Spleen (tissue), 11 donors: ENCODE results near the gene ST7. TPM values are rescaled to one million over a fixed set of nuclear protein-coding genes. Genes with fewer than 3 reads are reported as not detected.

Experiments
- DNase-seq: peaks from one replicate; pipeline ENCODE4 v3.0.0-alpha.2; 2020
- H3K27ac ChIP-seq, 8 donors: fragments of 200-600 bp; sonication (generic) in 7 of 8; 1 replicate in 4 of 8; 2 replicates in 4 of 8; pipeline versions ENCODE4 v1.5.0 to v1.8.0; 2016 to 2021; ENCODE audit warnings: inconsistent platforms in 4 of 8, mild to moderate bottlenecking in 4 of 8, moderate library complexity in 1 of 8
- H3K27me3 ChIP-seq, 7 donors: fragments of 200-600 bp; sonication (generic) in 6 of 7; replicated peaks in 1 of 7; 1 replicate in 4 of 7; 2 replicates in 3 of 7; pipeline versions ENCODE4 v1.5.0 to v1.8.0; 2016 to 2021; ENCODE audit warnings: inconsistent platforms in 3 of 7, mild to moderate bottlenecking in 1 of 7
- H3K36me3 ChIP-seq, 6 donors: fragments of 200-600 bp; sonication (generic) in 5 of 6; 1 replicate in 4 of 6; 2 replicates in 2 of 6; pipeline versions ENCODE4 v1.5.0 to v1.8.0; 2016 to 2021; ENCODE audit warnings: inconsistent platforms in 2 of 6
- H3K4me1 ChIP-seq, 6 donors: fragments of 200-600 bp; sonication (generic) in 5 of 6; 1 replicate in 3 of 6; 2 replicates in 3 of 6; pipeline versions ENCODE4 v1.5.0 to v1.8.0; 2016 to 2021; ENCODE audit warnings: inconsistent platforms in 3 of 6
- H3K4me3 ChIP-seq, 8 donors: fragments of 200-600 bp; sonication (generic) in 7 of 8; 1 replicate in 4 of 8; 2 replicates in 4 of 8; pipeline versions ENCODE4 v1.5.0 to v1.8.0; 2016 to 2021; ENCODE audit warnings: inconsistent platforms in 4 of 8, mild to moderate bottlenecking in 4 of 8, moderate library complexity in 2 of 8
- H3K9me3 ChIP-seq, 8 donors: fragments of 200-600 bp; sonication (generic) in 7 of 8; 1 replicate in 4 of 8; 2 replicates in 4 of 8; pipeline versions ENCODE4 v1.5.0 to v1.8.0; 2016 to 2021; ENCODE audit warnings: inconsistent platforms in 4 of 8
- CTCF ChIP-seq, 11 experiments: fragments of 200-600 bp in 7 of 11; fragments of 450-650 bp in 4 of 11; sonication (generic) in 4 of 11; IDR thresholded peaks in 8 of 11; conservative IDR thresholded peaks in 3 of 11; 1 replicate in 7 of 11; 2 replicates in 4 of 11; pipeline versions ENCODE4 v1.4.0 to v1.8.0; 2016 to 2021; ENCODE audit warnings: antibody characterized with exemption in 11 of 11, inconsistent platforms in 4 of 11, mild to moderate bottlenecking in 1 of 11
- POLR2A ChIP-seq, 3 donors: fragments of 450-650 bp; IDR thresholded peaks; one replicate each; pipeline ENCODE4 v1.5.1; 2017; ENCODE audit warnings: antibody characterized with exemption in 3 of 3, mild to moderate bottlenecking in 1 of 3
- POLR2AphosphoS5 ChIP-seq, 3 donors: sonication (generic); formaldehyde crosslinking; IDR thresholded peaks; one replicate each; pipeline ENCODE4 v1.5.1; 2017; ENCODE audit warnings: antibody characterized with exemption in 3 of 3
- WGBS, 5 donors: extraction: QIAGEN DNeasy Blood & Tissue Kit in 3 of 5; methylation state at CpG; one replicate each; pipeline versions ENCODE4 v1.1.5 to v1.1.7; 2013 to 2018; 5-methylcytosine and 5-hydroxymethylcytosine counted together
- intact Hi-C: fragments of 100-400 bp; cut with DNase I; formaldehyde crosslinking; loops from one replicate; pipeline ENCODE4 v1.15.0; 2023; ENCODE audit warnings: low total_unique reads
- polyA plus RNA-seq, 3 donors: library from polyadenylated mRNA; stranded (reverse); fragments of 200-250 nt; gene quantifications; one replicate each; pipeline ENCODE4 v1.2.1, GENCODE V29; 2013
- total RNA-seq, 7 donors: library from RNA; depleted of rRNA in 3 of 7; stranded (reverse); fragments of >200 nt in 3 of 7; fragmentation: NEBNext Ultra II Directional in 4 of 7; extraction: Animal tissue kit (Norgen Biotek cat#: 25700) in 4 of 7; gene quantifications; one replicate each; pipeline versions ENCODE4 v1.1.0 to v1.2.1, GENCODE V29; 2016 to 2021
- donor health status: healthy with polysubstance abuse.
- donor health status: DM: no; HTN: no; CAD: no; lungs with moderate emphysema.
- donor health status: DM: no; HTN: no; CAD: no.
- donor health status: Bipolar disorder and iron deficiency.
- donor health status: healthy.
- donor health status: DM: no; HTN: no; CAD: no.
- donor health status: DM: yes; HTN: yes; CAD: no.

The ST7 gene
- total and polyA plus RNA-seq, 10 donors: 4.7 to 36.4 (median 15.8) TPM

- TF ChIP-seq POLR2AphosphoS5 (IDR thresholded peaks at IDR 0.05) (no peak), POLR2A (IDR thresholded peaks at IDR 0.05) (no peak), CTCF (IDR thresholded peaks at IDR 0.05 in 8 of 11, conservative IDR thresholded peaks at IDR 0.05 in 3 of 11) (no peak)
- DNase-seq: no peak
- no peak overlapping the region for H3K4me3 ChIP-seq
- H3K36me3 ChIP-seq: no peaks in the 10 kb centered on the region
- intact Hi-C loops: no loop called here
- H3K9me3 ChIP-seq: no peaks in the 10 kb centered on the region
- H3K4me1 ChIP-seq: no peaks in the 10 kb centered on the region
- no peak overlapping the region for H3K27ac ChIP-seq
- WGBS, 5 donors: 57 to 82% (median 68%) methylated on average over 2 of the region's 2 CpGs
- H3K27me3 ChIP-seq: peaks cover 0 to 13% (median 0%) of the 10 kb centered on the region in 7 donors
These were observed 14.6 kb upstream of the ST7 start for GRCh38 chr7:116938678-116939077.

- no peaks in the 10 kb centered on the region for H3K4me1 ChIP-seq
- 81 to 86% (median 83%) methylated on average over 7 to 8 of the region's 8 CpGs for WGBS, 5 donors
- no peak for DNase-seq
- no peak overlapping the region for H3K27ac ChIP-seq
- H3K27me3 ChIP-seq: peaks cover 0 to 8% (median 0%) of the 10 kb centered on the region in 7 donors
- H3K9me3 ChIP-seq: no peaks in the 10 kb centered on the region
- intact Hi-C loops: no loop called here
- H3K36me3 ChIP-seq: no peaks in the 10 kb centered on the region
- H3K4me3 ChIP-seq: no peak overlapping the region
- TF ChIP-seq CTCF (IDR thresholded peaks at IDR 0.05 in 8 of 11, conservative IDR thresholded peaks at IDR 0.05 in 3 of 11) (no peak), POLR2AphosphoS5 (IDR thresholded peaks at IDR 0.05) (no peak), POLR2A (IDR thresholded peaks at IDR 0.05) (no peak)
These were observed 12.5 kb upstream of the ST7 start for GRCh38 chr7:116940689-116941370.

GRCh38 chr7:116942504-116942903 is 10.8 kb upstream of the ST7 start:
- H3K27ac ChIP-seq: no peak overlapping the region
- intact Hi-C loops: no loop called here
- DNase-seq: no peak
- WGBS, 5 donors: 80 to 91% (median 86%) methylated on average over 2 of the region's 2 CpGs
- TF ChIP-seq CTCF (IDR thresholded peaks at IDR 0.05 in 8 of 11, conservative IDR thresholded peaks at IDR 0.05 in 3 of 11): no peak
- no peak for TF ChIP-seq POLR2AphosphoS5 (IDR thresholded peaks at IDR 0.05)
- TF ChIP-seq POLR2A (IDR thresholded peaks at IDR 0.05): no peak
- H3K36me3 ChIP-seq: no peaks in the 10 kb centered on the region
- no peaks in the 10 kb centered on the region for H3K9me3 ChIP-seq
- no peak overlapping the region for H3K4me3 ChIP-seq
- H3K27me3 ChIP-seq: no peaks in the 10 kb centered on the region
- H3K4me1 ChIP-seq: no peaks in the 10 kb centered on the region

DNA sequence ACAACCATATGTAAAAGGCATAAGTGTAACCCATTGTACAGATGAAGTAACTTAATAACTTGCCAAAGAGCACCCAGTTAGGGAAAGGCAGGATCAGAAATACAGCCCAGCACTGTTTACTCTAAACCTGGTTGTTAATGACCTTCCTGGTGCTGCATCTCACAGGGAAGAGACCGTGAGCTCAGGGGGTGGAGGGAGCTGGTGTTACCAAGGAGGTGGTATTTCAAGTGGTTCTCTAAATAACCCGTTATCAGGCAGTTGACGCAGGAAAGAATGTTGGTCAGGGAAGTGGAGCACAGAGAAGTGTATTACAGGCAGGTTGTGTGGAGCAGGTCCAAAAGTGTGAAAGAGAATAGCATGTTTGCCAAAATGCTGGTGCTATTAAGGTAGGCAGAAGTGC is 4.4 kb upstream of the ST7 start:
- Histone ChIP-seq H3K36me3 (no peaks in the 10 kb centered on the region), H3K27me3 (no peaks in the 10 kb centered on the region), H3K4me1 (peaks cover 0 to 15% (median 9%) of the 10 kb centered on the region in 6 donors), H3K9me3 (no peaks in the 10 kb centered on the region), H3K27ac (no peak overlapping the region), H3K4me3 (no peak overlapping the region)
- 35 to 73% (median 49%) methylated on average over 3 of the region's 3 CpGs for WGBS, 5 donors
- no peak for DNase-seq
- intact Hi-C loops: no loop called here
- TF ChIP-seq CTCF (IDR thresholded peaks at IDR 0.05 in 8 of 11, conservative IDR thresholded peaks at IDR 0.05 in 3 of 11) (no peak), POLR2A (IDR thresholded peaks at IDR 0.05) (no peak), POLR2AphosphoS5 (IDR thresholded peaks at IDR 0.05) (no peak)
